HCT116 (cell line): Measurements from ENCODE around the gene CCDC188. TPM values are rescaled to one million over a fixed set of nuclear protein-coding genes. Genes with fewer than 3 reads are reported as not detected.

Experiments
- ATAC-seq: fragments of 200-7000 bp; cut with Tn5 transposase; 2 replicates; pipeline ENCODE4 v1.9.1; 2020; ENCODE audit warnings: mild to moderate bottlenecking, moderate library complexity
- BruUV-seq: library from RNA; stranded (reverse); fragments of 400-500 nt; replicated peaks from 2 replicates; lab custom pipeline; 2021; lab: Mats Ljungman, UMichigan
- CTCF ChIA-PET: fragments of 300-600 bp; sonication (Branson Sonifier 250); formaldehyde crosslinking; loops from one replicate; lab custom pipeline; 2021; ENCODE audit warnings: antibody characterized with exemption; lab: Charles Lee
- POLR2A ChIA-PET: fragments of 300-600, 350-600 bp; sonication (Branson Sonifier 250); formaldehyde crosslinking; loops from one replicate; lab custom pipeline; 2021; ENCODE audit warnings: antibody characterized with exemption; lab: Charles Lee
- RAD21 ChIA-PET, 2 experiments: fragments of 300-600 bp; sonication (Branson Sonifier 250); formaldehyde crosslinking; loops; one replicate each; lab custom pipeline; 2023; ENCODE audit warnings: low total read pairs in 2 of 2; ENCODE audit not compliant: uncharacterized antibody in 2 of 2, unreplicated experiment in 2 of 2, low non-redundant PET in 1 of 2; lab: Charles Lee
- DNase-seq: peaks from one replicate; pipeline ENCODE4 v3.0.0-alpha.2; 2010; ENCODE audit warnings: low read depth, low spot score
- H2AFZ ChIP-seq: fragments of 200-600 bp; shearing (Covaris generic), sonication (generic); 2 replicates; pipeline ENCODE4 v1.6.1; 2017; ENCODE audit warnings: low read depth, mixed run types, mixed read lengths, antibody characterized with exemption, low read length; ENCODE audit not compliant: poor library complexity, severe bottlenecking
- H3K27ac ChIP-seq: 2 replicates; pipeline ENCODE4 v1.5.1; 2012; ENCODE audit warnings: low read depth, low read length
- H3K27me3 ChIP-seq: fragments of 200-600 bp; sonication (generic); 2 replicates; pipeline ENCODE4 v1.6.1; 2016; ENCODE audit warnings: mixed run types, low read length, mixed read lengths; ENCODE audit not compliant: insufficient read depth
- H3K36me3 ChIP-seq, 2 experiments: fragments of 200-500 bp in 1 of 2; fragments of 200-600 bp in 1 of 2; sonication (Bioruptor generic) in 1 of 2; sonication (generic) in 1 of 2; 2 replicates each; pipeline versions ENCODE4 v1.5.1 to v1.6.1; 2014 to 2016; ENCODE audit warnings: low read length in 2 of 2, inconsistent platforms in 1 of 2, mixed read lengths in 1 of 2, mixed run types in 1 of 2; ENCODE audit not compliant: insufficient read depth in 2 of 2, control insufficient read depth in 1 of 2
- H3K4me1 ChIP-seq, 2 experiments: fragments of 200-600 bp in 1 of 2; sonication (generic) in 1 of 2; 2 replicates each; pipeline versions ENCODE4 v1.5.1 to v1.6.1; 2012 to 2017; ENCODE audit warnings: low read length in 2 of 2, inconsistent platforms in 1 of 2, mild to moderate bottlenecking in 1 of 2, mixed read lengths in 1 of 2, mixed run types in 1 of 2, moderate library complexity in 1 of 2; ENCODE audit not compliant: insufficient read depth in 2 of 2, control insufficient read depth in 1 of 2
- H3K4me2 ChIP-seq: fragments of 200-600 bp; sonication (generic); 2 replicates; pipeline ENCODE4 v1.6.1; 2017; ENCODE audit warnings: mixed run types, low read length, mixed read lengths
- H3K4me3 ChIP-seq, 2 experiments: fragments of 200-600 bp in 1 of 2; sonication (generic) in 1 of 2; replicated peaks in 1 of 2; 2 replicates each; pipeline ENCODE4 v1.5.1; 2011 to 2016; ENCODE audit warnings: low read length in 2 of 2, control low read depth in 1 of 2, low read depth in 1 of 2, mild to moderate bottlenecking in 1 of 2, mixed read lengths in 1 of 2, mixed run types in 1 of 2
- H3K79me2 ChIP-seq: fragments of 200-600 bp; sonication (generic); 2 replicates; pipeline ENCODE4 v1.6.1; 2017; ENCODE audit warnings: mild to moderate bottlenecking, mixed run types, low read length, moderate library complexity, mixed read lengths; ENCODE audit not compliant: insufficient read depth
- H3K9ac ChIP-seq: fragments of 200-600 bp; sonication (generic); 2 replicates; pipeline ENCODE4 v1.6.1; 2016; ENCODE audit warnings: low read length, mixed read lengths
- H3K9me2 ChIP-seq: fragments of 200-600 bp; sonication (generic), shearing (Covaris generic); 2 replicates; pipeline ENCODE4 v1.6.1; 2017; ENCODE audit warnings: mixed run types, mild to moderate bottlenecking, moderate library complexity; ENCODE audit not compliant: insufficient read depth
- H3K9me3 ChIP-seq, 2 experiments: fragments of 200-500 bp in 1 of 2; fragments of 200-600 bp in 1 of 2; sonication (Bioruptor generic) in 1 of 2; sonication (generic) in 1 of 2; 2 replicates each; pipeline ENCODE4 v1.6.1; 2014 to 2017; ENCODE audit warnings: low read length in 2 of 2, mixed read lengths in 2 of 2, inconsistent platforms in 1 of 2, low read depth in 1 of 2, mild to moderate bottlenecking in 1 of 2, mixed run types in 1 of 2, moderate library complexity in 1 of 2; ENCODE audit not compliant: control insufficient read depth in 1 of 2, insufficient read depth in 1 of 2
- H4K20me1 ChIP-seq: fragments of 200-600 bp; sonication (generic), shearing (Covaris generic); 2 replicates; pipeline ENCODE4 v1.6.1; 2017; ENCODE audit warnings: mixed run types, mild to moderate bottlenecking, moderate library complexity; ENCODE audit not compliant: insufficient read depth
- CBX3 ChIP-seq: IDR thresholded peaks from 2 replicates; pipeline ENCODE4 v1.6.1; 2012; ENCODE audit warnings: low read depth
- CEBPB ChIP-seq: IDR thresholded peaks from 2 replicates; pipeline ENCODE4 v1.6.1; 2012; ENCODE audit warnings: low read depth
- EZH2 ChIP-seq: fragments of 200-600 bp; sonication (generic); IDR thresholded peaks from 2 replicates; pipeline ENCODE4 v1.6.1; 2017; ENCODE audit warnings: antibody characterized with exemption, mixed run types
- EZH2phosphoT487 ChIP-seq: fragments of 200-600 bp; IDR thresholded peaks from 2 replicates; pipeline ENCODE4 v1.6.1; 2018; ENCODE audit warnings: antibody characterized with exemption, borderline replicate concordance
- POLR2A ChIP-seq: IDR thresholded peaks from 2 replicates; pipeline ENCODE4 v1.7.0; 2011; ENCODE audit warnings: borderline replicate concordance; ENCODE audit not compliant: insufficient read depth, insufficient read length; ENCODE audit errors: extremely low read depth
- SIN3A ChIP-seq: IDR thresholded peaks from 2 replicates; pipeline ENCODE4 v1.6.1; 2012; ENCODE audit warnings: low read depth
- YY1 ChIP-seq: IDR thresholded peaks from 2 replicates; pipeline ENCODE4 v1.6.1; 2011; ENCODE audit warnings: low read length, low read depth, moderate library complexity, mild to moderate bottlenecking; ENCODE audit not compliant: insufficient replicate concordance; ENCODE audit errors: extremely low read depth
- ZNF274 ChIP-seq: fragments of 200-500 bp; sonication (Bioruptor generic); IDR thresholded peaks from 2 replicates; pipeline ENCODE4 v1.6.1; 2014; ENCODE audit warnings: mild to moderate bottlenecking, low read depth, low read length, inconsistent platforms
- intact Hi-C: fragments of 100-400 bp; cut with micrococcal nuclease; formaldehyde crosslinking; loops from 2 replicates; pipeline ENCODE4 v1.10.0; 2022
- total RNA-seq: library from RNA; stranded (reverse); gene quantifications from one replicate; pipeline ENCODE4 v1.2.1, GENCODE V29; 2021; ENCODE audit not compliant: unreplicated experiment
- TF ChIP-seq, protein P1 (sequence below): IDR thresholded peaks from 2 replicates; pipeline ENCODE4 v1.6.1; 2012

CCDC188 gene
- total RNA-seq, 1 experiment from 2014 or later, result not detected

GRCh38 chr22:20142711-20143621 is 7.9 kb downstream of the CCDC188 start:
- no peak overlapping the region for H3K27ac ChIP-seq
- H3K4me1 ChIP-seq, result peaks cover 3 to 4% of the 10 kb centered on the region in 2 experiments; a peak in 2 of 4 replicates
- no peaks in the 10 kb centered on the region for H3K9me2 ChIP-seq
- POLR2A ChIA-PET, result no interaction called here
- no peak overlapping the region for H3K4me3 ChIP-seq
- TF ChIP-seq EZH2 (no peak), POLR2A (no peak), YY1 (no peak), CBX3 (no peak), EZH2phosphoT487 (no peak), ZNF274 (no peak), SIN3A (no peak), CEBPB (no peak)
- TF ChIP-seq, protein P1, sequence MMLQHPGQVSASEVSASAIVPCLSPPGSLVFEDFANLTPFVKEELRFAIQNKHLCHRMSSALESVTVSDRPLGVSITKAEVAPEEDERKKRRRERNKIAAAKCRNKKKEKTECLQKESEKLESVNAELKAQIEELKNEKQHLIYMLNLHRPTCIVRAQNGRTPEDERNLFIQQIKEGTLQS, result no peak
- DNase-seq (no peak), ATAC-seq (no peak)
- H3K9me3 ChIP-seq, result no peaks in the 10 kb centered on the region
- no peaks in the 10 kb centered on the region for H3K27me3 ChIP-seq
- H3K36me3 ChIP-seq, result peaks cover 5 to 6% of the 10 kb centered on the region in 2 experiments; a peak in 2 of 4 replicates
- H3K9ac ChIP-seq, result no peak overlapping the region
- CTCF ChIA-PET, result no interaction called here
- H3K4me2 ChIP-seq, result no peak overlapping the region
- intact Hi-C loops, result no loop called here
- BruUV-seq, result no TSS peak
- peaks cover 19% of the 10 kb centered on the region; the same call in 1 of the 2 replicates for H3K79me2 ChIP-seq
- no peaks in the 10 kb centered on the region for H4K20me1 ChIP-seq
- no peak overlapping the region for H2AFZ ChIP-seq
- RAD21 ChIA-PET, result no interaction called here
